Subcutaneous abdominal adipose tissue (tissue), 5 donors: Measurements from ENCODE around the gene PIK3C2G.

Experiments
- H3K27ac ChIP-seq: one replicate; pipeline ENCODE4 v1.7.0; 2013; ENCODE audit warnings: low read depth, mild to moderate bottlenecking, inconsistent platforms, low read length, moderate library complexity
- H3K27me3 ChIP-seq, 5 donors: one replicate each; pipeline ENCODE4 v1.7.0; 2013; ENCODE audit warnings: low read length in 5 of 5, inconsistent platforms in 1 of 5; ENCODE audit not compliant: control insufficient read depth in 5 of 5, insufficient read depth in 4 of 5
- H3K36me3 ChIP-seq, 5 donors: one replicate each; pipeline ENCODE4 v1.7.0; 2013; ENCODE audit warnings: low read length in 5 of 5; ENCODE audit not compliant: control insufficient read depth in 5 of 5, insufficient read depth in 5 of 5
- H3K4me1 ChIP-seq, 5 donors: one replicate each; pipeline ENCODE4 v1.7.0; 2013; ENCODE audit warnings: low read length in 5 of 5, mild to moderate bottlenecking in 3 of 5, moderate library complexity in 1 of 5; ENCODE audit not compliant: control insufficient read depth in 5 of 5, insufficient read depth in 5 of 5
- H3K4me3 ChIP-seq, 5 donors: one replicate each; pipeline ENCODE4 v1.7.0; 2013; ENCODE audit warnings: low read length in 5 of 5, low read depth in 1 of 5
- H3K9ac ChIP-seq, 5 donors: one replicate each; pipeline ENCODE4 v1.7.0; 2013; ENCODE audit warnings: low read length in 5 of 5, mild to moderate bottlenecking in 4 of 5, moderate library complexity in 3 of 5
- H3K9me3 ChIP-seq, 5 donors: one replicate each; pipeline ENCODE4 v1.7.0; 2013; ENCODE audit warnings: low read length in 5 of 5; ENCODE audit not compliant: control insufficient read depth in 5 of 5
- donor health status: healthy.
- donor health status: healthy.
- donor health status: healthy.
- donor health status: healthy.
- donor health status: healthy.

PIK3C2G gene

GRCh38 chr12:18261273-18261672 is at the start of gene PIK3C2G:
TSS of gene PIK3C2G (plus strand) at chr12:18261518. CDS start at chr12:18282082, 20,564 bp downstream.
- no peaks in the 10 kb centered on the region for H3K9me3 ChIP-seq
- no peaks in the 10 kb centered on the region for H3K36me3 ChIP-seq
- H3K27ac ChIP-seq, result no peak within 1 kb of the TSS
- H3K9ac ChIP-seq, result no peak within 1 kb of the TSS
- no peaks in the 10 kb centered on the region for H3K27me3 ChIP-seq
- H3K4me3 ChIP-seq, result no peak within 1 kb of the TSS
- H3K4me1 ChIP-seq, result no peaks in the 10 kb centered on the region

GRCh38 chr12:18217966-18218365 is 43.4 kb upstream of the PIK3C2G start:
- no peaks in the 10 kb centered on the region for H3K4me1 ChIP-seq
- H3K9me3 ChIP-seq, result no peaks in the 10 kb centered on the region
- H3K27ac ChIP-seq, result no peak overlapping the region

GRCh38 chr12:18221726-18222125 is 39.6 kb upstream of the PIK3C2G start:
- H3K4me3 ChIP-seq, result no peak overlapping the region
- H3K27me3 ChIP-seq, result no peaks in the 10 kb centered on the region
- H3K36me3 ChIP-seq, result no peaks in the 10 kb centered on the region
- no peak overlapping the region for H3K27ac ChIP-seq
- H3K9me3 ChIP-seq, result no peaks in the 10 kb centered on the region
- peak overlapping the region in 1 of 5 donors; percentile 20 for H3K9ac ChIP-seq
- no peaks in the 10 kb centered on the region for H3K4me1 ChIP-seq

More at GRCh38 chr12:18217966-18218365, 43.4 kb upstream of the PIK3C2G start:
- Histone ChIP-seq H3K9ac (no peak overlapping the region), H3K36me3 (no peaks in the 10 kb centered on the region), H3K4me3 (no peak overlapping the region), H3K27me3 (no peaks in the 10 kb centered on the region)

GRCh38 chr12:18222699-18223098 is 38.6 kb upstream of the PIK3C2G start:
- Histone ChIP-seq H3K9ac (no peak overlapping the region), H3K36me3 (no peaks in the 10 kb centered on the region), H3K4me3 (no peak overlapping the region), H3K4me1 (no peaks in the 10 kb centered on the region), H3K27me3 (no peaks in the 10 kb centered on the region), H3K27ac (no peak overlapping the region), H3K9me3 (no peaks in the 10 kb centered on the region)

GRCh38 chr12:18224745-18225144 is 36.6 kb upstream of the PIK3C2G start:
- H3K9ac ChIP-seq, result no peak overlapping the region
- no peak overlapping the region for H3K4me3 ChIP-seq
- no peaks in the 10 kb centered on the region for H3K9me3 ChIP-seq
- no peaks in the 10 kb centered on the region for H3K36me3 ChIP-seq
- H3K27me3 ChIP-seq, result no peaks in the 10 kb centered on the region
- no peaks in the 10 kb centered on the region for H3K4me1 ChIP-seq
- H3K27ac ChIP-seq, result no peak overlapping the region

GRCh38 chr12:18239526-18239925 is 21.8 kb upstream of the PIK3C2G start:
- Histone ChIP-seq H3K9me3 (peaks cover 0 to 6% (median 3%) of the 10 kb centered on the region in 5 donors), H3K36me3 (no peaks in the 10 kb centered on the region), H3K27ac (no peak overlapping the region), H3K27me3 (no peaks in the 10 kb centered on the region), H3K9ac (no peak overlapping the region), H3K4me1 (no peaks in the 10 kb centered on the region), H3K4me3 (no peak overlapping the region)

- Histone ChIP-seq H3K4me3 (no peak overlapping the region), H3K9me3 (peaks cover 0 to 3% (median 0%) of the 10 kb centered on the region in 5 donors), H3K27me3 (no peaks in the 10 kb centered on the region), H3K36me3 (no peaks in the 10 kb centered on the region), H3K9ac (no peak overlapping the region), H3K4me1 (no peaks in the 10 kb centered on the region), H3K27ac (no peak overlapping the region)
Measured at GRCh38 chr12:18242380-18243089, 18.8 kb upstream of the PIK3C2G start.

- no peaks in the 10 kb centered on the region for H3K36me3 ChIP-seq
- no peaks in the 10 kb centered on the region for H3K4me1 ChIP-seq
- H3K9ac ChIP-seq, result no peak overlapping the region
- H3K9me3 ChIP-seq, result no peaks in the 10 kb centered on the region
- H3K27me3 ChIP-seq, result no peaks in the 10 kb centered on the region
- no peak overlapping the region for H3K27ac ChIP-seq
- H3K4me3 ChIP-seq, result no peak overlapping the region
Measured at GRCh38 chr12:18243238-18243637, 18.1 kb upstream of the PIK3C2G start.

GRCh38 chr12:18246066-18246465 is 15.3 kb upstream of the PIK3C2G start:
- H3K4me3 ChIP-seq, result no peak overlapping the region
- no peaks in the 10 kb centered on the region for H3K9me3 ChIP-seq
- H3K36me3 ChIP-seq, result no peaks in the 10 kb centered on the region
- H3K9ac ChIP-seq, result no peak overlapping the region
- no peaks in the 10 kb centered on the region for H3K4me1 ChIP-seq
- no peak overlapping the region for H3K27ac ChIP-seq
- H3K27me3 ChIP-seq, result no peaks in the 10 kb centered on the region

- Histone ChIP-seq H3K9me3 (no peaks in the 10 kb centered on the region), H3K36me3 (no peaks in the 10 kb centered on the region), H3K27ac (no peak overlapping the region), H3K4me1 (no peaks in the 10 kb centered on the region), H3K9ac (no peak overlapping the region), H3K4me3 (no peak overlapping the region), H3K27me3 (no peaks in the 10 kb centered on the region)
Measured at GRCh38 chr12:18250313-18250916, 10.9 kb upstream of the PIK3C2G start.
